HepG2 (cell line): Measurements from ENCODE around the gene PSD. TPM values are rescaled to one million over a fixed set of nuclear protein-coding genes. Genes with fewer than 3 reads are reported as not detected.

Experiments used
- ATAC-seq: fragments of 200-7000 bp; cut with Tn5 transposase; 3 replicates; pipeline ENCODE4 v1.9.1; 2020; ENCODE audit warnings: mild to moderate bottlenecking, moderate library complexity
- BruUV-seq: library from RNA; stranded (reverse); fragments of 400-500 nt; replicated peaks from 2 replicates; lab custom pipeline; 2021; lab: Mats Ljungman, UMichigan
- CTCF ChIA-PET: fragments of 300-600 bp; formaldehyde crosslinking; extraction: SDS; loops from one replicate; lab custom pipeline; 2021; ENCODE audit warnings: low total read pairs, inconsistent platforms, low intra/inter-chr PET ratio; lab: Yijun Ruan, JAX
- POLR2A ChIA-PET: fragments of 350-600 bp; sonication (Branson Sonifier 250); formaldehyde crosslinking; loops from one replicate; lab custom pipeline; 2020; ENCODE audit warnings: antibody characterized with exemption, inconsistent platforms; lab: Yijun Ruan, JAX
- DNase-seq: peaks from one replicate; pipeline ENCODE4 v3.0.0-alpha.2; 2015; ENCODE audit warnings: low spot score
- FAIRE-seq: peaks from 3 replicates; lab custom pipeline; 2011; peaks lifted over from hg19 to GRCh38; lab: Jason Lieb, UNC
- H2AFZ ChIP-seq: one replicate; pipeline ENCODE4 v1.6.1; 2011; ENCODE audit warnings: low read length, inconsistent platforms
- H3K27ac ChIP-seq: fragments of 300-600 bp; 3 replicates; pipeline ENCODE4 v1.8.0; 2011; ENCODE audit warnings: mixed run types, mild to moderate bottlenecking, mixed read lengths, low read length, inconsistent platforms; ENCODE audit not compliant: insufficient read depth; ENCODE audit errors: extremely low read length
- H3K27me3 ChIP-seq, 2 experiments: fragments of 200-600 bp in 1 of 2; 2 replicates in 1 of 2; 3 replicates in 1 of 2; pipeline versions ENCODE4 v1.6.0 to v1.8.0; 2011; ENCODE audit warnings: low read length in 2 of 2, mild to moderate bottlenecking in 2 of 2, moderate library complexity in 2 of 2, inconsistent platforms in 1 of 2; ENCODE audit not compliant: insufficient read depth in 2 of 2, control insufficient read depth in 1 of 2
- H3K36me3 ChIP-seq, 2 experiments: fragments of 200-600 bp in 1 of 2; replicated peaks in 1 of 2; 2 replicates in 1 of 2; 3 replicates in 1 of 2; pipeline versions ENCODE4 v1.5.1 to v1.8.0; 2011; ENCODE audit warnings: low read length in 2 of 2, inconsistent platforms in 1 of 2; ENCODE audit not compliant: insufficient read depth in 2 of 2, control insufficient read depth in 1 of 2
- H3K4me1 ChIP-seq: 2 replicates; pipeline ENCODE4 v1.5.1; 2012; ENCODE audit warnings: low read length, inconsistent platforms; ENCODE audit not compliant: insufficient read depth
- H3K4me2 ChIP-seq: 2 replicates; pipeline ENCODE4 v1.6.0; 2011; ENCODE audit warnings: low read depth, low read length, inconsistent platforms
- H3K4me3 ChIP-seq, 3 experiments: fragments of 200-600 bp in 1 of 3; sonication (generic), shearing (Covaris generic) in 1 of 3; replicated peaks in 1 of 3; 2 replicates each; pipeline ENCODE4 v1.5.1; 2011 to 2016; ENCODE audit warnings: low read length in 3 of 3, inconsistent platforms in 2 of 3, low read depth in 2 of 3, mild to moderate bottlenecking in 2 of 3, control low read depth in 1 of 3, mixed read lengths in 1 of 3; ENCODE audit not compliant: insufficient read depth in 1 of 3
- H3K79me2 ChIP-seq: one replicate; pipeline ENCODE4 v1.6.1; 2011; ENCODE audit warnings: low read length, inconsistent platforms; ENCODE audit not compliant: insufficient read depth
- H3K9ac ChIP-seq: 2 replicates; pipeline ENCODE4 v1.6.0; 2011; ENCODE audit warnings: mild to moderate bottlenecking, low read depth, low read length, inconsistent platforms; ENCODE audit not compliant: insufficient read depth
- H3K9me3 ChIP-seq: 2 replicates; pipeline ENCODE4 v1.5.1; 2012; ENCODE audit warnings: mild to moderate bottlenecking, low read length
- H4K20me1 ChIP-seq: 2 replicates; pipeline ENCODE4 v1.6.0; 2011; ENCODE audit warnings: inconsistent platforms, mild to moderate bottlenecking, low read length, moderate library complexity; ENCODE audit not compliant: insufficient read depth
- ARNTL ChIP-seq: sonication (generic); formaldehyde crosslinking; IDR thresholded peaks from 2 replicates; pipeline ENCODE4 v1.4.0; 2020; ENCODE audit warnings: mild to moderate bottlenecking, missing genetic modification reagents
- ATM ChIP-seq: fragments of 450-650 bp; IDR thresholded peaks from 2 replicates; pipeline ENCODE4 v1.7.1; 2017; ENCODE audit warnings: mild to moderate bottlenecking, borderline replicate concordance
- BATF2 ChIP-seq: sonication (generic); formaldehyde crosslinking; IDR thresholded peaks from 2 replicates; pipeline ENCODE4 v1.8.0; 2022; ENCODE audit warnings: mild to moderate bottlenecking, missing genetic modification reagents, moderate library complexity
- CSRNP2 ChIP-seq: sonication (generic); formaldehyde crosslinking; conservative IDR thresholded peaks from 2 replicates; pipeline ENCODE4 v1.8.0; 2022; ENCODE audit warnings: low read depth, missing genetic modification reagents
- MTA3 ChIP-seq: sonication (generic); formaldehyde crosslinking; IDR thresholded peaks from 2 replicates; pipeline ENCODE4 v1.4.0; 2020; ENCODE audit warnings: missing genetic modification reagents
- NFIB ChIP-seq: sonication (generic); formaldehyde crosslinking; IDR thresholded peaks from 2 replicates; pipeline ENCODE4 v1.9.0; 2021; ENCODE audit warnings: missing genetic modification reagents, mild to moderate bottlenecking, borderline replicate concordance
- NR0B2 ChIP-seq: sonication (generic); formaldehyde crosslinking; IDR thresholded peaks from 2 replicates; pipeline ENCODE4 v1.4.0; 2020; ENCODE audit warnings: mild to moderate bottlenecking, missing genetic modification reagents
- SMC3 ChIP-seq: IDR thresholded peaks from 2 replicates; pipeline ENCODE4 v1.6.1; 2011; ENCODE audit warnings: low read length, improper control_type of control experiment
- THRA ChIP-seq: sonication (generic); formaldehyde crosslinking; IDR thresholded peaks from 2 replicates; pipeline ENCODE4 v1.4.0; 2020; ENCODE audit warnings: missing genetic modification reagents, borderline replicate concordance
- ZNF367 ChIP-seq: sonication (generic); formaldehyde crosslinking; IDR thresholded peaks from 2 replicates; pipeline ENCODE4 v1.4.0; 2020; ENCODE audit warnings: missing genetic modification reagents, borderline replicate concordance
- WGBS: methylation state at CpG from one replicate; pipeline ENCODE4 v1.1.6; 2017; ENCODE audit warnings: low lambda C conversion rate; 5-methylcytosine and 5-hydroxymethylcytosine counted together
- in situ Hi-C: cut with HindIII; loops from 2 replicates; pipeline ENCODE4 v1.10.0; 2017; ENCODE audit warnings: low pct_unique_long_range_greater_than_20kb; ENCODE audit not compliant: extremely low pct_ligation_motif_present
- intact Hi-C: fragments of 100-400 bp; cut with micrococcal nuclease; formaldehyde crosslinking; loops from one replicate; pipeline ENCODE4 v1.10.0; 2022; ENCODE audit not compliant: unreplicated experiment
- polyA plus RNA-seq, 8 experiments: library from polyadenylated mRNA; depleted of rRNA in 3 of 8; stranded (reverse) in 7 of 8; unstranded in 1 of 8; fragments of >200 nt; fragmentation: Illumina TruSeq in 4 of 8; extraction: Trizol in 4 of 8; gene quantifications; 2 replicates each; pipeline versions ENCODE4 v1.2.1 to v1.2.3, GENCODE V29; 2011 to 2016; ENCODE audit warnings: low read depth in 4 of 8, missing spikeins in 1 of 8, mixed read lengths in 1 of 8; ENCODE audit not compliant: insufficient read depth in 1 of 8
- total RNA-seq, 5 experiments: library from RNA; depleted of rRNA; stranded (reverse); fragments of >200 nt; fragmentation: Illumina TruSeq; extraction: Trizol; gene quantifications; 2 replicates each; pipeline ENCODE4 v1.2.3, GENCODE V29; 2016; ENCODE audit warnings: low read depth in 1 of 5

PSD gene
- total and polyA plus RNA-seq, 2 of the 13 experiments (the other 11 are each of a cell fraction or from before 2014, with no cell fraction given) = 0.35 to 0.58 TPM

- FAIRE-seq = no peak
- H3K9me3 ChIP-seq = no peaks in the 10 kb centered on the region
- no peak overlapping the region for H3K27ac ChIP-seq
- BruUV-seq = no TSS peak
- H4K20me1 ChIP-seq = no peaks in the 10 kb centered on the region
- H3K9ac ChIP-seq = peak overlapping the region; percentile 65; the same call in 1 of the 2 replicates
- peaks cover 0 to 4% of the 10 kb centered on the region in 2 experiments; a peak in 1 of 5 replicates for H3K36me3 ChIP-seq
- no CpG with 5 or more reads among the region's 17 CpGs for WGBS
- no peaks in the 10 kb centered on the region; a peak in 1 of 5 replicates for H3K27me3 ChIP-seq
- H3K4me1 ChIP-seq = peaks cover 31% of the 10 kb centered on the region
- no peak for TF ChIP-seq SMC3
- TF ChIP-seq ARNTL (CRISPR knock-in tag) = 0 out of 2 replicates have a peak, but pooled peaks have one; percentile 1
- TF ChIP-seq, all 625 proteins: peak for 1
- intact Hi-C loops = no loop called here
- Histone ChIP-seq H2AFZ (no peak overlapping the region), H3K79me2 (peaks cover 3% of the 10 kb centered on the region), H3K4me2 (peak overlapping the region; percentile 66), H3K4me3 (peak overlapping the region in 1 of 3 experiments; percentile 78; a peak in 1 of 6 replicates)
- ChIA-PET POLR2A (interaction anchor here (0.6 to 2.6 kb wide), 5 partner anchors 15 to 62 kb away, joined by 3 to 10 read pairs (median 5); partner anchors contain the start of genes CUEDC2 and FBXL15), CTCF (interaction anchor here (1.3 kb wide), 1 partner anchor 170 kb away, joined by 12 read pairs; no protein-coding TSS in a partner anchor)
- no peak for ATAC-seq
- in situ Hi-C loops = loop anchor here (10.0 kb wide), 1 partner anchor 75 kb away; no protein-coding TSS in a partner anchor
- DNase-seq = no peak
Measured at GRCh38 chr10:102400076-102400475, 18.5 kb downstream of the PSD start.

GRCh38 chr10:102399217-102400021, 19.2 kb downstream of the PSD start:
- ChIA-PET POLR2A (interaction anchor here (0.6 to 2.6 kb wide), 5 partner anchors 14 to 62 kb away, joined by 3 to 10 read pairs (median 5); partner anchors contain the start of genes CUEDC2 and FBXL15), CTCF (interaction anchor here (1.3 kb wide), 1 partner anchor 169 kb away, joined by 12 read pairs; no protein-coding TSS in a partner anchor)
- peak; percentile 68 for DNase-seq
- intact Hi-C loops = loop anchor here (2.0 kb wide), 1 partner anchor 169 kb away; no protein-coding TSS in a partner anchor
- H2AFZ ChIP-seq = no peak overlapping the region
- peaks cover 3% of the 10 kb centered on the region for H3K79me2 ChIP-seq
- H3K9ac ChIP-seq = peak overlapping the region; percentile 65
- FAIRE-seq = peak; percentile 51
- no peaks in the 10 kb centered on the region; a peak in 1 of 5 replicates for H3K27me3 ChIP-seq
- peak overlapping the region; percentile 66 for H3K4me2 ChIP-seq
- peak overlapping the region; percentile 71 to 78 (median 73); a peak in 4 of 6 replicates for H3K4me3 ChIP-seq
- no peaks in the 10 kb centered on the region for H3K9me3 ChIP-seq
- no TSS peak for BruUV-seq
- peak overlapping the region; percentile 63 for H3K27ac ChIP-seq
- H3K36me3 ChIP-seq = peaks cover 0 to 4% of the 10 kb centered on the region in 2 experiments; a peak in 1 of 5 replicates
- ATAC-seq = peak; percentile 65
- H4K20me1 ChIP-seq = no peaks in the 10 kb centered on the region
- in situ Hi-C loops = loop anchor here (10.0 kb wide), 1 partner anchor 75 kb away; no protein-coding TSS in a partner anchor
- H3K4me1 ChIP-seq = peaks cover 31% of the 10 kb centered on the region
- WGBS = 19% methylated on average over 9 of the region's 72 CpGs
- TF ChIP-seq NFIB (CRISPR knock-in tag) = no peak
- peak; percentile 54; the same call in 1 of the 2 replicates for TF ChIP-seq THRA (CRISPR knock-in tag)
- TF ChIP-seq ZNF367 (CRISPR knock-in tag) = no peak
- TF ChIP-seq CSRNP2 (CRISPR knock-in tag) = no peak
- no peak for TF ChIP-seq MTA3 (CRISPR knock-in tag)
- peak; percentile 94 for TF ChIP-seq NR0B2 (CRISPR knock-in tag)
- no peak for TF ChIP-seq ATM
- peak; percentile 71; the same call in 1 of the 2 replicates for TF ChIP-seq BATF2 (CRISPR knock-in tag)
